ENCODE measurements around the gene CCL13.

The CCL13 gene

DNA sequence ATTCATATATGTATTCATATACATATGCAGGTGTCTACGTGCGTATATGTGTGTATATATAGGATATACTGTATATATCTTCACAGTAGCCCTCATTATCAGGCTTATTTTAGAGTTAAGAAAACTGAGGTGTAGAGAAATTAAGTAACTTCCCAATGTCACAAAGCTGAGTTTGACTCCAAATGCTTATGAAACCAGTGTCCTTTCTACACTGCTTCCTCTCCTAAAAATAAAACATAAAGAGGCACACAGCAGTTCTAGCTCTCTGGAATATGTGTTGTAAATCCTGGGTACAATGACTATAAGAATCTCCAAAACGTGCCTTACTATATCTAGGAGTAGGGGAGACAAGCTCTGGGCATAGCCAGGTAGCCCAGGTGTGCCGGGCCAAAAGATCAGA is 46.7 kb downstream of the CCL13 start:
- H3K4me3 ChIP-seq (ENCODE audit: severe bottlenecking), result no peak overlapping the region
- H3K36me3 ChIP-seq (ENCODE audit: low read depth), result no peaks in the 10 kb centered on the region
- TF ChIP-seq, protein P1, sequence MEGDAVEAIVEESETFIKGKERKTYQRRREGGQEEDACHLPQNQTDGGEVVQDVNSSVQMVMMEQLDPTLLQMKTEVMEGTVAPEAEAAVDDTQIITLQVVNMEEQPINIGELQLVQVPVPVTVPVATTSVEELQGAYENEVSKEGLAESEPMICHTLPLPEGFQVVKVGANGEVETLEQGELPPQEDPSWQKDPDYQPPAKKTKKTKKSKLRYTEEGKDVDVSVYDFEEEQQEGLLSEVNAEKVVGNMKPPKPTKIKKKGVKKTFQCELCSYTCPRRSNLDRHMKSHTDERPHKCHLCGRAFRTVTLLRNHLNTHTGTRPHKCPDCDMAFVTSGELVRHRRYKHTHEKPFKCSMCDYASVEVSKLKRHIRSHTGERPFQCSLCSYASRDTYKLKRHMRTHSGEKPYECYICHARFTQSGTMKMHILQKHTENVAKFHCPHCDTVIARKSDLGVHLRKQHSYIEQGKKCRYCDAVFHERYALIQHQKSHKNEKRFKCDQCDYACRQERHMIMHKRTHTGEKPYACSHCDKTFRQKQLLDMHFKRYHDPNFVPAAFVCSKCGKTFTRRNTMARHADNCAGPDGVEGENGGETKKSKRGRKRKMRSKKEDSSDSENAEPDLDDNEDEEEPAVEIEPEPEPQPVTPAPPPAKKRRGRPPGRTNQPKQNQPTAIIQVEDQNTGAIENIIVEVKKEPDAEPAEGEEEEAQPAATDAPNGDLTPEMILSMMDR (IDR thresholded peaks at IDR 0.05; ENCODE audit: poor library complexity, severe bottlenecking), result no peak
- no peaks in the 10 kb centered on the region for H3K9me3 ChIP-seq (ENCODE audit: severe bottlenecking)
- DNase-seq (ENCODE audit: low spot score) (no peak), ATAC-seq (ENCODE audit: low read depth) (no peak)
- H3K4me1 ChIP-seq (ENCODE audit: insufficient read depth, poor library complexity, severe bottlenecking), result no peaks in the 10 kb centered on the region
- no peak overlapping the region for H3K27ac ChIP-seq (ENCODE audit: poor library complexity, severe bottlenecking)
- H3K27me3 ChIP-seq (ENCODE audit: insufficient read depth, poor library complexity, severe bottlenecking), result no peaks in the 10 kb centered on the region

DNA sequence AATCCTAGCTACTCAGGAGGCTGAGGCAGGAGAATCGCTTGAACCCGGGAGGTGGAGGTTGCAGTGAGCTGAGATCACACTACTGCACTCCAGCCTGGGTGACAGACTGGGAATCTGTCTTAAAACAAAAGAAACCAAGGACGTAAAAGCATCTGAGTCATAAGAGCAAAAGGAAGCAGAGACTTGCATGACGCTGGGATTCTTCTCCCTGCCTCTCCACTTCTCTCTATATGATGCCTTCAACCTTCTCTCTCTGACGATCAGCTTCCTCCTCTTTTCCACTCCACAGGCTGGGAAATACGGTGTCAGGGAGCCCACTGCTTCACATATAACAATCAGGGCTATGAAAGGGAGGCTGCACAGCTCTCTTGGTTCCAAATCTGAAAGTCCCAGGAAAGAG is 49.9 kb downstream of the CCL13 start:
- H3K27ac ChIP-seq (ENCODE audit: poor library complexity, severe bottlenecking), result no peak overlapping the region
- no peak overlapping the region for H3K4me3 ChIP-seq (ENCODE audit: severe bottlenecking)
- TF ChIP-seq, protein P1 (IDR thresholded peaks at IDR 0.05; ENCODE audit: poor library complexity, severe bottlenecking), result no peak
- no peaks in the 10 kb centered on the region for H3K4me1 ChIP-seq (ENCODE audit: insufficient read depth, poor library complexity, severe bottlenecking)
- H3K36me3 ChIP-seq (ENCODE audit: low read depth), result no peaks in the 10 kb centered on the region
- no peaks in the 10 kb centered on the region for H3K9me3 ChIP-seq (ENCODE audit: severe bottlenecking)
- no peak for ATAC-seq (ENCODE audit: low read depth)
- DNase-seq (ENCODE audit: low spot score), result no peak
- peaks cover 11% of the 10 kb centered on the region for H3K27me3 ChIP-seq (ENCODE audit: insufficient read depth, poor library complexity, severe bottlenecking)

Measured in RWPE2 (cell line).